HEK293 (cell line): ENCODE results near the gene ZBP1.

ENCODE experiments used
- ATF2 ChIP-seq: fragments of 450-650 bp; formaldehyde crosslinking; IDR thresholded peaks from 2 replicates; pipeline ENCODE4 v1.5.1; 2016; ENCODE audit warnings: missing biosample characterization, missing genetic modification characterization, low read depth
- CTCF ChIP-seq: fragments of 450-650 bp; formaldehyde crosslinking; IDR thresholded peaks from 2 replicates; pipeline ENCODE4 v1.5.1; 2016; ENCODE audit warnings: missing biosample characterization, missing genetic modification characterization
- KLF8 ChIP-seq: fragments of 450-650 bp; formaldehyde crosslinking; IDR thresholded peaks from 2 replicates; pipeline ENCODE4 v1.5.1; 2016; ENCODE audit warnings: missing biosample characterization, missing genetic modification characterization
- PRDM4 ChIP-seq: fragments of 450-650 bp; formaldehyde crosslinking; IDR thresholded peaks from 2 replicates; pipeline ENCODE4 v1.5.1; 2017; ENCODE audit warnings: missing biosample characterization, missing genetic modification characterization
- ZNF138 ChIP-seq: fragments of 450-650 bp; formaldehyde crosslinking; IDR thresholded peaks from 2 replicates; pipeline ENCODE4 v1.5.1; 2016; ENCODE audit warnings: missing biosample characterization, missing genetic modification characterization, borderline replicate concordance
- ZNF184 ChIP-seq: fragments of 450-650 bp; IDR thresholded peaks from 2 replicates; pipeline ENCODE4 v1.5.1; 2018; ENCODE audit warnings: missing biosample characterization, mild to moderate bottlenecking, missing genetic modification characterization
- ZNF341 ChIP-seq: fragments of 450-650 bp; formaldehyde crosslinking; IDR thresholded peaks from 2 replicates; pipeline ENCODE4; 2016; ENCODE audit warnings: low read depth, missing biosample characterization, missing genetic modification characterization
- ZNF473 ChIP-seq: fragments of 450-650 bp; formaldehyde crosslinking; IDR thresholded peaks from 2 replicates; pipeline ENCODE4 v1.5.1; 2017; ENCODE audit warnings: missing biosample characterization, missing genetic modification characterization
- ZNF530 ChIP-seq: fragments of 450-650 bp; formaldehyde crosslinking; IDR thresholded peaks from 2 replicates; pipeline ENCODE4 v1.5.1; 2016; ENCODE audit warnings: low read depth, missing biosample characterization, missing genetic modification characterization
- ZNF555 ChIP-seq: fragments of 450-650 bp; formaldehyde crosslinking; conservative IDR thresholded peaks from 2 replicates; pipeline ENCODE4 v1.5.1; 2017; ENCODE audit warnings: missing biosample characterization, mild to moderate bottlenecking, missing genetic modification characterization, inconsistent platforms
- ZNF596 ChIP-seq: fragments of 450-650 bp; IDR thresholded peaks from 2 replicates; pipeline ENCODE4 v1.5.0; 2018; ENCODE audit warnings: missing biosample characterization, mild to moderate bottlenecking, missing genetic modification characterization, moderate library complexity
- TF ChIP-seq, protein P1 (sequence below): fragments of 450-650 bp; IDR thresholded peaks from 2 replicates; pipeline ENCODE4 v1.5.1; 2018; ENCODE audit warnings: missing biosample characterization, missing genetic modification characterization
- TF ChIP-seq, protein P2 (sequence below): fragments of 450-650 bp; formaldehyde crosslinking; conservative IDR thresholded peaks from 2 replicates; pipeline ENCODE4 v1.5.1; 2016; ENCODE audit warnings: low read depth, missing biosample characterization, missing genetic modification characterization

GRCh38 chr20:57583289-57584257 is 36.7 kb downstream of the ZBP1 start:
- TF ChIP-seq ZNF184 (tag by site-specific recombination): no peak
- no peak for TF ChIP-seq CTCF (tag by site-specific recombination)
- TF ChIP-seq, protein P1, sequence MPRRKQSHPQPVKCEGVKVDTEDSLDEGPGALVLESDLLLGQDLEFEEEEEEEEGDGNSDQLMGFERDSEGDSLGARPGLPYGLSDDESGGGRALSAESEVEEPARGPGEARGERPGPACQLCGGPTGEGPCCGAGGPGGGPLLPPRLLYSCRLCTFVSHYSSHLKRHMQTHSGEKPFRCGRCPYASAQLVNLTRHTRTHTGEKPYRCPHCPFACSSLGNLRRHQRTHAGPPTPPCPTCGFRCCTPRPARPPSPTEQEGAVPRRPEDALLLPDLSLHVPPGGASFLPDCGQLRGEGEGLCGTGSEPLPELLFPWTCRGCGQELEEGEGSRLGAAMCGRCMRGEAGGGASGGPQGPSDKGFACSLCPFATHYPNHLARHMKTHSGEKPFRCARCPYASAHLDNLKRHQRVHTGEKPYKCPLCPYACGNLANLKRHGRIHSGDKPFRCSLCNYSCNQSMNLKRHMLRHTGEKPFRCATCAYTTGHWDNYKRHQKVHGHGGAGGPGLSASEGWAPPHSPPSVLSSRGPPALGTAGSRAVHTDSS: no peak
- no peak for TF ChIP-seq ZNF341 (tag by site-specific recombination)
- no peak for TF ChIP-seq ZNF555 (tag by site-specific recombination)
- TF ChIP-seq ZNF138 (tag by site-specific recombination): no peak
- TF ChIP-seq ATF2 (tag by site-specific recombination): no peak
- TF ChIP-seq ZNF530 (tag by site-specific recombination): no peak
- TF ChIP-seq PRDM4 (tag by site-specific recombination): no peak
- TF ChIP-seq, protein P2, sequence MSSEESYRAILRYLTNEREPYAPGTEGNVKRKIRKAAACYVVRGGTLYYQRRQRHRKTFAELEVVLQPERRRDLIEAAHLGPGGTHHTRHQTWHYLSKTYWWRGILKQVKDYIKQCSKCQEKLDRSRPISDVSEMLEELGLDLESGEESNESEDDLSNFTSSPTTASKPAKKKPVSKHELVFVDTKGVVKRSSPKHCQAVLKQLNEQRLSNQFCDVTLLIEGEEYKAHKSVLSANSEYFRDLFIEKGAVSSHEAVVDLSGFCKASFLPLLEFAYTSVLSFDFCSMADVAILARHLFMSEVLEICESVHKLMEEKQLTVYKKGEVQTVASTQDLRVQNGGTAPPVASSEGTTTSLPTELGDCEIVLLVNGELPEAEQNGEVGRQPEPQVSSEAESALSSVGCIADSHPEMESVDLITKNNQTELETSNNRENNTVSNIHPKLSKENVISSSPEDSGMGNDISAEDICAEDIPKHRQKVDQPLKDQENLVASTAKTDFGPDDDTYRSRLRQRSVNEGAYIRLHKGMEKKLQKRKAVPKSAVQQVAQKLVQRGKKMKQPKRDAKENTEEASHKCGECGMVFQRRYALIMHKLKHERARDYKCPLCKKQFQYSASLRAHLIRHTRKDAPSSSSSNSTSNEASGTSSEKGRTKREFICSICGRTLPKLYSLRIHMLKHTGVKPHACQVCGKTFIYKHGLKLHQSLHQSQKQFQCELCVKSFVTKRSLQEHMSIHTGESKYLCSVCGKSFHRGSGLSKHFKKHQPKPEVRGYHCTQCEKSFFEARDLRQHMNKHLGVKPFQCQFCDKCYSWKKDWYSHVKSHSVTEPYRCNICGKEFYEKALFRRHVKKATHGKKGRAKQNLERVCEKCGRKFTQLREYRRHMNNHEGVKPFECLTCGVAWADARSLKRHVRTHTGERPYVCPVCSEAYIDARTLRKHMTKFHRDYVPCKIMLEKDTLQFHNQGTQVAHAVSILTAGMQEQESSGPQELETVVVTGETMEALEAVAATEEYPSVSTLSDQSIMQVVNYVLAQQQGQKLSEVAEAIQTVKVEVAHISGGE (tag by site-specific recombination): no peak
- TF ChIP-seq ZNF473 (tag by site-specific recombination): no peak
- no peak for TF ChIP-seq ZNF596 (tag by site-specific recombination)
- no peak for TF ChIP-seq KLF8
